TTC549 (cell line): ENCODE measurements around the gene TSC22D3.
"Not testable (repeated sequence)": the region's sequence is repeated elsewhere in the genome, so short reads cannot be mapped to it uniquely, and the experiment has no call there.

Source experiments
- FAIRE-seq: peaks from 2 replicates; lab custom pipeline; 2012; peaks lifted over from hg19 to GRCh38; lab: Jason Lieb, UNC

TSC22D3 gene

DNA sequence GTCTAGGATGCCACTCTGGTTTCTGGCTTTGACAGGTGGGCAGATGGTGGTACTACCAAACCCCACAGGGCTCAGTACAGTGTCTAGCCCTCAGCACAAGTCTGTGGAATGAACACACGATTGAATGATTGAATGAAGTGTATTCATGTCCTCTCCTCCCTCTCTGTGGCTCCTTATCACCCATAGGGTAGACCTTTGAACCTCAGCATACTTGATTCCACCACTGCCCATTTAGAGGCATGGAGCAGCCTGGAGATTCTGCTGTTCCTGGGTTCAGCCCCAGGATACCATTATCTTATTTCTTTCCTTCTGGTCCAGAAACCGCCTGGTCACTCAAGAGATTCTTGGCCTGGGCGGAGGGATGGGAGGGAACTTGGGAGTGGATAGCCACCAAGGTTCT is 93.3 kb downstream of the TSC22D3 start:
- FAIRE-seq = no peak

DNA sequence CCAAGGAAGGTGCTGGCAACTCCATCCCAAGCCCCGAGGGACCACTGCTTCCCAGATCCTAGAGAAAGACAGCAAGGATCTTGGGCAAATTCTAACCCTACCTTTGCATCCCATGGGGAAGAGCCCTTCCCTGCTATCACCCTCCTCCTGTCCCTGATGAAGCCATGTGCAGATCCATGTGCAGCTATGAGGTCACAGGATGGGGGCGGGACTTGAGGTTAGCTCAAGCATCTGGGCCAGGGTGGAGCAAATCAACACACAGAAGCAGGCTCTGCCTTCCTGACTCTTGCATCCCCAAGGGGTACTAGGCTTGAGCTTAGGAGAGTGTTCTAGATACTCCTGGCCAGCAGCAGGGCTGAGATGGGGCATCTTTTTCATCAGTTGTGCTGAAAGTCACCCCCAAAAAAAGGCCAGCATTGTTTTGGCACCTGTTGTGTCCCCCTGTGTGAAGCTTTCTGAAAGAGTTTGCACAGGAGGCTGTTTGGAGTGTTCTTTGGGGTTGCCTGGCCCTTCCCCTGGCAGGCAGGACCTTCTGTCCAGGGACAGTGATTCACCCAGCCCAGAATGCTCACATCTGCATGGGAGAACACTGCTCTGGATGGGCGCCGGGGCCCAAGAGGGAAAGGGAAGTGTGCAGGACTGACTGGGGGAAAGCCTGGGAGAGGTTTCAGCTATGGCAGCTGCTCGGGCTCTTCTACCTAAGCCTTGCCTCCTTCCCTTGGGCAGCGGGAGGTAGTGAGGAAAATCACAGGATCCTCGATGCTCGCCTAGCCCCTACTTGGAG is 96.4 kb downstream of the TSC22D3 start:
- no peak for FAIRE-seq

DNA sequence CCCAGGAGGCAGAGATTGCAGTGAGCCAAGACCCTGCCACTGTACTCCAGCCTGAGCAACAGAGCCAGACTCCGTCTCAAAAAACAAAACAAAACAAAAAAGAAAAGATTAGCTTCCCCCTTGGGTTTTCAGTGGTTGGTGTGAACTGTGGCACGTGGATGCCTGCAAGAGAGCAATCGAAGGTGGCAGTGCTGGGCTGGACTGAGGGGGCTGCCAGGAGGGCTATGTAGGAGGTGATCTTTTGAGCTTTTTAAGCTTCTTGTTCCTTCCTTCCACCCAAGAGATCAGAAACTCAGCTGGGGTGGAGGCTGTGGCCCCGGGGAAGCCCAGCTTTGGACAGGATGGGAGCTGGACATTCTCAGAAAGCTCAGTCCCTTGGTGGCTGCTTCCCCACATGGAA is 97.7 kb downstream of the TSC22D3 start:
- no peak for FAIRE-seq

GRCh38 chrX:107677501-107677901 is 98.1 kb downstream of the TSC22D3 start:
- no peak for FAIRE-seq

DNA sequence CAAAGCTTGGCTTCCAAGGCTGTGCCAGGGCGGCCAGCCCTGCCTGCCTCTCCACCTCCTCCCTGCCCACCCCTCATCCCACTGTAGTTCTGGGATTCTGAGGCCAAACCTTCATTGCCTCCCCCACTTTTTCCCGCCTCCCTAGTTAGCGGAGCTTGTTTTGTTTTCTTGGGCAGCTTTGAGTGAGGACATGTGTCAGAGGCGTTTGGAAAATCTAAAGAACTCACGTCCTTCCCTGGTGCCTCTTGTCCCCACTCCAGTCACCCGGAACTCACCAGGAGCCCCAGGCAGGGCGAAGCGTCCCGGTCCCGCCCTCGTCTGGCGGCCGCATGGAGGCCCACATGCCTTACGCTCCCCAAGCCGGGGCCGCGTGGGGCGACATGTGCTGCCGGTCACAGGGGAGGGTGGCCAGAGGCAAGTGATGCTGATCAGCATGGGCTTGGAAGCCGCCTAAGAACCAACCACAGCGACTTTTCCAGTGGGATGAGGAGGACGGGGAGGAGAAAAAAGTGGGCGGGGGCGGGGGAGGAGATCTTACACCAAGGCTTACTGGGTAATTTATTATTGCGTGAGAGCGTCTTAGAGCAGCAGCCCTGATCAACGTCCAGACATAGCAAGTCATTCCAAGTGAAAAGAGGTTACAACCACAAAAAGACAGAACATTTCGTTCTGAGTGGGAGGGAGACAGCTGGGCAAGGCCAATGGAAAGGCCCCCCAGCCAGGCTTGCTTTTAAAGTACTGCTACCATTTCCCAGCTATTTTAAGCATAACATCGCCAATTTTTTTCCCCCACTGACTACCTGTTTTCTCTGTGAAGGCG is 98.8 kb downstream of the TSC22D3 start:
- no peak for FAIRE-seq

DNA sequence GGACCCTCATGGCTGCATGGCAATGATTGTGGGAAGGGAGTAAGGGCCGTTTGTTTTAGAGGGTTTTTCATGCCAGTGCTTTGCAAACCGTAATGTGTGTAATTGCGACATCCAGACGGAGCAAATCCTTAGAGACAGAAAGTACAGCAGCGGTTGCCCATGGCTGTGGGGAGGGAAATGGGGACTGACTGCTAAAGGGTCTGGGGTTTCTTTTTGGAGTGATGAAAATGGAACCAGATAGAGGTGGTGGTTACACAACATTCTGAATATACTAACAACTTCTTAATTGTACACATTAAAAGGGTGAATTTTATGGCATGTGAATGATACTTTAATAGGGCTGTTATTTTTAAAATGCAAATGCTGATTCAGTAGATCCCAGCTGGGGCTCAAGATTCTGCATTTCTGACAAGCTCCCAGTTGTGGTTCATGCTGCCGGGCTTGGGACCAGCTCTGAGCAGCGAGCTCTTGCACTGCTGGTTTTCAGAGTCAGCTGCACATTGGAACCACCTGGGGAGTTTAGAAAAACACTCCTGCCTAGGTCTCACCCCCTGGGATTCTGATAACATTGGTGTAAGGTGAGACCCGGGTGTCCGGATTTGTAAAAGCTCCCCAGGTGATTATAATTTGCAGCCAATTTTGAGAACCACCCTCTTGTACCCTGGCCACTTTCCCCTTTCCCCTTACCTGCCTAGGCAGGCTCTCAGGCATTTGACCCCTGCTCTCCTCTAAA is 99.6 kb downstream of the TSC22D3 start:
- no peak for FAIRE-seq

DNA sequence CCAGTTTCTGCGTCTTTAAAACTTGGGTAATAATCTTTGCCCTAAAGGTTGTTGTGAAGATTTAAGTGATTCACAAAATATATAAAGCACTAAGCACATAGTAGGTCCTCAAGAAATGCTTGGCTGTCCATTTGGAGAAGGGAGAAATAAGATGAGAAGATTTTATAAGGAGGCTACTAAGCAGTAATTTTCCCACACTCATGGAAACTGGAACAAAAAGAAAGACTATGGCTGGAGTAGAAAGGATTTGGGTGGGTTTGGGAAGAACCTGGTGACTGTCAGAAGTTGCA is 100.3 kb downstream of the TSC22D3 start:
- FAIRE-seq = no peak

DNA sequence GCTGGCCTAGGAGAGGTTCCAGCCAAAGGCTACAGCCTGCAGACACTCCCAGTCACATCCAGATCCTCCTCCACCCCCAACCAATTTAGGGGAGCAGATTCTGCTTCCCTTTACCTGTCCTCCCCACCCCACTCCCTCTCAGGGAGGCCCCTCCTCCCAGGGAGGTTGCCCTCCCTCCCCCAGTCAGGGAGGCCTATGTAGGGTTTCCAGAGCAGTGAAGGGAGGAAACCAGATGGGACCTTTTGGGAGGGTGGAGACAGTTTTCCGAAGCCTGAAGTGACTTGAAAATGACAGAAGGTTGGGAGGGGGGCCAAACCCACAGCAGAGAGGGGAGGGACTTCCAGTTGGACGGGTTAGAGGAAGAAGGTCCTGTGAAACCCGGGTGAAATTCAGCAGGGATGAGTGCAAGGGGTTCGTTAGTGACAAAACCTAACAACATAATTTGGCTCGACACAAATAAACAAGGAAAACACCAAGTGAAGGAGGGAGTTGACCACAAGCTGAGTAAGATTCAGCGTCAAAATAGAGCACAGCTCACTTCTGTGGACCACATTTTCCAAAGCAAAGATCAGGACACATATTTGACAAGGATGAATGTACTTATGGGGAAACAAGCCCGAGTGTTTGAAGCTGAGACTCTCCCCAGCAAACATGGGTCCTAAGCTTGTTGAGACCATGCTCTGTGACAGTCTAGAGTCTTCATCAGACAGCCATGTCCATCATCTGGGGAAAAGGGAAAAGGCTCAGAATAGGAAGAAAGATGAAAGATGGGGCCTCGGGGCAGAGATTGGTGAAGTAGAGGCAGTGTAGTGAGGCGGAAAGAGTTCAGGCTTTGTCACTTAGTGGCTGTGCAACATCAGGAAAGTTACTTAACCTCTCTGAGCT is 100.9 kb downstream of the TSC22D3 start:
- FAIRE-seq = no peak

DNA sequence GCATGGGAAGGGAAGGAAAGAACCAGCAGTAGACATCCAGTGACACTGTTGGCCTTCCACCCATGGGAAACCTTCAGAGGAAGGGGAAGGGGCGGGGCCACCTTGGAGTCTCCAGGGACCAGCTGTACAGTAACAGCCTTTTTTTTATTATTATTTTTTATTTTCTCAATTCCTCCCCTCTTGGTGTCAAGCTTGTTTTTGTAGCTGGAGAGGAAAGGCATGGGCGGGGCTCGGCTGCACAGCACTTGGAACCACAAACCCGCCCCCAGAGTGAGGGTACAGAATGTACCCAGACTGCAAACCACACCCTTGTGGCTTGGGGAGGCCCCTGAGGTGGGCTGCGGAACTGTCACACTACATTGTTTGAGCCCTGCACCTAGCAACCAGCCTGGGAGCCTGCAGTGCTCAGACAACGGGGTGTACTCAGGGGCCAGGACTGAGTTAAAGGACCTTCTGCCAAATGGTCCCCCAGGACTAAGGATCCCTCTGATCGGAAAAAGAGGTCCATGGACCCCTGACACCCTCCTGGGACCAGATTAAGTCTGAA is 101.6 kb downstream of the TSC22D3 start:
- no peak for FAIRE-seq

DNA sequence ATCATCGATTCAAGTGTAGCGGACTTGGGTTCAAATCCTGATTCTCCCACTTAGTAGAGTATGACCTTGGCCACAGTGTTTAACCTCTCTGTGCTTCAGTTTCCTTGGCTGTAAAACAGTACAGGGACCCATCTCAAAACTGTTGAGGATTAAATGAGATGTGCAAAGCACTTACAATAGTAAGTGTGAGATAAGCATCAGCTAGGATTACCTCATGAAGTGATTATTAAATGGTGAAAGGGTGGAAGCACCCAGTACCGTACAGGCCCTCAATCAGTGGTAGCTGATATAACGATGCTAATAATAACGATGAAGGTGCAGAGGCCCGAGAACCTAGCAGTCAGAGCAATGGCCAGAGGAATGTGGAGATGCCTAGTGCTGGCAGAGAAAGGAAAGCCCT is 102.2 kb downstream of the TSC22D3 start:
- no peak for FAIRE-seq

DNA sequence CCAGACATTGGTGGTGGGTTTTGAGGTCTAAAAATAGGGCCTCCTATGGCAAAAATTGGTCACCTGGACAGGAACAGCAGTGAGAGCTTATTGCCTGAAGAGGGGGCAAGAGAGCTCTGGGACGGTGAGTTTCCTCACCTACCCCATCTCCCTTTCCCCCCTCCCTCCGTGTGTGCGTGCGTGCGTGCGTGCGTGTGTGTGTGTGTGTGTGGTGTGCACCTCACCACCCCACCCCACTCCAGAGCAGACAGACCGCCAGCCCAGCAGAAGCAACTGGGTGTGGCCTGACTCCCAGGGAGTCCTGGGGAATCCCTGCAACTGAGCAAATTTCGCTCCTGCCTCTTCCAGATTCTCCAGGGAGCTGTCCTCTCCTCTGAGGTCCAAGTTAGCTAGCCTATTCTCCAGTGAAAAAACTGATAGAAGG is 102.6 kb downstream of the TSC22D3 start:
- no peak for FAIRE-seq

DNA sequence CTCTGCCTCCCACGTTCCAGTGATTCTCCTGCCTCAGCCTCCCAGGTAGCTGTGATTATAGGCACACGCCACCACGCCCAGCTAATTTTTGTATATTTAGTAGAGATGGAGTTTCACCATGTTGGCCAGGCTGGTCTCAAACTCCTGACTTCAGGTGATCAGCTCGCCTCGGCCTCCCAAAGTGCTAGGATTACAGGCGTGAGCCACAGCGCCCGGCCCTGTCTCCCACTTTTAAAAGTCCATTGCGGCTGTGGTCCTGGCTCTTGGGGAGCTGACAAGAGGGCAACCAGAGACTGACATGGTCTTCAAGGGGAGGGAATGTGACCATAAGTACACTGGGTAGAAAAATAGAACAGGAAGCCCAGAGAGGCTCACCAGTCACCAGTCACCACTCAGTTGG is 104.3 kb downstream of the TSC22D3 start:
- not testable (repeated sequence) for FAIRE-seq

- FAIRE-seq = no peak
These were observed 105.5 kb downstream of the TSC22D3 start for GRCh38 chrX:107669885-107670628.

GRCh38 chrX:107669261-107669660 is 106.3 kb downstream of the TSC22D3 start:
- FAIRE-seq = no peak

DNA sequence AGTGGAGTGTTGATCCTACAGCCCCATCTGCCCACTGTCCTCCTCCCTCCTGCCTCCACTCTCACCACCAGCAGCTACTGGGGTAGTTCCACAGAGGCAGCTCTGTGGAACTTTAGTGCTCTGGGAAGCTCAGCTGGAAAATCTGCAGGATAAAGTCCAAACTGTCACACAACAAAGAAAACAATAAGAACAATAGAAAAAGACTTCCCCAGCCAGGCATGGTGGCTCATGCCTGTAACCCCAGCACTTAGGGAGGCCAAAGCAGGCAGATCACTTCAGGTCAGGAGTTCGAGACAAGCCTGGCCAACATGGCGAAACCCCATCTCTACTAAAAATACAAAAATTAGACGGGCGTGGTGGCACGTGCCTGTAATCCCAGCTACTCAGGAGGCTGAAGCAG is 106.9 kb downstream of the TSC22D3 start:
- not testable (repeated sequence) for FAIRE-seq

DNA sequence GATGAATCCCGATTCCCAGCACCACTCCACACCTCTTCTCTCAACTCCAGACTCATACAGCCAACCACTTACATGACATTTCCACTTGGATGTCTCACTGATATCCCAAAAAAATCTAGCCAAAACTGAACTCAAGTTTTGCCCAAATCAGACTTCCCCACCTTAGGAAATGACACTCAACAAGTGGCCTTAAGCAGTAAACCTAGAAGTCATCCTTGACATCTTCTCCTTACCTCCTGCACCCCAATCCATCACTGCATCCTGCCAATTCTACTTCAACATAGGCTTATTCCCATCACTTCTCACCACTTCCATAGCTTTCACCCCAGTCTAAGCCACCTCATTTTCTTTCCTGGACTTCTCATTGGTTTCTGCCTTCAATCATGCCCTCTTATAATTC is 108.2 kb downstream of the TSC22D3 start:
- no peak for FAIRE-seq

GRCh38 chrX:107666931-107667330 is 108.7 kb downstream of the TSC22D3 start:
- FAIRE-seq = no peak
